Activated CD4-positive, alpha-beta T cell treated with anti-CD3 and anti-CD28 coated beads, Interleukin-10, Interleukin-2, amounts not matched to agents 100 ng/mL and 50 ng/mL, durations not matched to agents 16 hours and 8 hours (primary cell): ENCODE measurements around the gene PNMA8A.

Experiments used
- DNase-seq: peaks from one replicate; pipeline ENCODE4 v3.0.0-alpha.2; 2020

PNMA8A gene

GRCh38 chr19:46426035-46426505, 45.3 kb downstream of the PNMA8A start:
- no peak for DNase-seq

- no peak for DNase-seq
These were observed 48.2 kb downstream of the PNMA8A start for GRCh38 chr19:46423188-46423587.

- no peak for DNase-seq
These were observed 49.0 kb downstream of the PNMA8A start for GRCh38 chr19:46422344-46422743.

GRCh38 chr19:46420056-46420455, 51.3 kb downstream of the PNMA8A start:
- no peak for DNase-seq
